Liver (tissue), 9 donors: ENCODE measurements around the gene RELCH. TPM values are rescaled to one million over a fixed set of nuclear protein-coding genes. Genes with fewer than 3 reads are reported as not detected.

ENCODE experiments used
- DNase-seq: peaks from one replicate; pipeline ENCODE4 v3.0.0-alpha.2; 2017; ENCODE audit warnings: low spot score
- H3K27ac ChIP-seq, 2 donors: one replicate each; pipeline ENCODE4 v1.7.0; 2013; ENCODE audit warnings: inconsistent platforms in 2 of 2, low read length in 2 of 2, control low read depth in 1 of 2, low read depth in 1 of 2, mild to moderate bottlenecking in 1 of 2
- H3K27me3 ChIP-seq, 4 donors: one replicate each; pipeline versions ENCODE4 v1.6.1 to v1.7.0; 2013; ENCODE audit warnings: low read length in 3 of 4, inconsistent platforms in 1 of 4, mild to moderate bottlenecking in 1 of 4, moderate library complexity in 1 of 4; ENCODE audit not compliant: control insufficient read depth in 4 of 4, insufficient read depth in 4 of 4
- H3K36me3 ChIP-seq, 4 donors: one replicate each; pipeline versions ENCODE4 v1.6.1 to v1.7.0; 2013; ENCODE audit warnings: low read length in 3 of 4, mild to moderate bottlenecking in 3 of 4, low read depth in 1 of 4, moderate library complexity in 1 of 4; ENCODE audit not compliant: control insufficient read depth in 4 of 4, insufficient read depth in 3 of 4
- H3K4me1 ChIP-seq, 4 donors: one replicate each; pipeline versions ENCODE4 v1.6.1 to v1.7.0; 2013; ENCODE audit warnings: low read length in 3 of 4, mild to moderate bottlenecking in 3 of 4, moderate library complexity in 1 of 4; ENCODE audit not compliant: control insufficient read depth in 4 of 4, insufficient read depth in 4 of 4
- H3K4me3 ChIP-seq, 3 donors: one replicate each; pipeline versions ENCODE4 v1.6.1 to v1.7.0; 2013; ENCODE audit warnings: low read length in 3 of 3, control low read depth in 1 of 3, low read depth in 1 of 3, mild to moderate bottlenecking in 1 of 3
- H3K9ac ChIP-seq, 2 donors: one replicate each; pipeline ENCODE4 v1.7.0; 2013; ENCODE audit warnings: low read length in 2 of 2, mild to moderate bottlenecking in 2 of 2, moderate library complexity in 2 of 2, control low read depth in 1 of 2, low read depth in 1 of 2
- H3K9me3 ChIP-seq, 4 donors: one replicate each; pipeline versions ENCODE4 v1.6.1 to v1.7.0; 2013; ENCODE audit warnings: low read length in 3 of 4; ENCODE audit not compliant: control insufficient read depth in 4 of 4
- ATF3 ChIP-seq: IDR thresholded peaks from 2 replicates; pipeline ENCODE4 v1.6.1; 2016; ENCODE audit warnings: antibody characterized with exemption
- CTCF ChIP-seq: fragments of 150-350 bp; IDR thresholded peaks from 2 replicates; pipeline ENCODE4 v1.5.1; 2017; ENCODE audit warnings: improper control_type of control experiment, low read depth, low read length; ENCODE audit not compliant: missing input control
- FOXA1 ChIP-seq: IDR thresholded peaks from 2 replicates; pipeline ENCODE4 v1.6.1; 2016; ENCODE audit warnings: antibody characterized with exemption
- FOXA2 ChIP-seq: IDR thresholded peaks from 2 replicates; pipeline ENCODE4 v1.6.1; 2016; ENCODE audit warnings: antibody characterized with exemption
- GABPA ChIP-seq, 2 donors: IDR thresholded peaks in 1 of 2; conservative IDR thresholded peaks in 1 of 2; 2 replicates each; pipeline ENCODE4 v1.6.1; 2016; ENCODE audit warnings: antibody characterized with exemption in 2 of 2, mild to moderate bottlenecking in 1 of 2, moderate library complexity in 1 of 2
- HNF4A ChIP-seq, 2 donors: conservative IDR thresholded peaks; 2 replicates each; pipeline ENCODE4 v1.6.1; 2016; ENCODE audit warnings: antibody characterized with exemption in 2 of 2, mild to moderate bottlenecking in 2 of 2
- HNF4G ChIP-seq: IDR thresholded peaks from 2 replicates; pipeline ENCODE4 v1.6.1; 2016; ENCODE audit warnings: antibody characterized with exemption
- JUND ChIP-seq, 2 donors: IDR thresholded peaks; 2 replicates each; pipeline ENCODE4 v1.6.1; 2016; ENCODE audit warnings: antibody characterized with exemption in 2 of 2
- MAX ChIP-seq: IDR thresholded peaks from 2 replicates; pipeline ENCODE4 v1.6.1; 2016; ENCODE audit warnings: antibody characterized with exemption
- NR2F2 ChIP-seq: IDR thresholded peaks from 2 replicates; pipeline ENCODE4 v1.6.1; 2016; ENCODE audit warnings: antibody characterized with exemption
- RAD21 ChIP-seq, 2 donors: IDR thresholded peaks; 2 replicates each; pipeline ENCODE4 v1.6.1; 2016; ENCODE audit warnings: antibody characterized with exemption in 2 of 2, mild to moderate bottlenecking in 2 of 2
- REST ChIP-seq: IDR thresholded peaks from 2 replicates; pipeline ENCODE4 v1.6.1; 2016; ENCODE audit warnings: antibody characterized with exemption, mild to moderate bottlenecking
- SP1 ChIP-seq: IDR thresholded peaks from 2 replicates; pipeline ENCODE4 v1.6.1; 2018; ENCODE audit warnings: antibody characterized with exemption, mild to moderate bottlenecking
- YY1 ChIP-seq: IDR thresholded peaks from 2 replicates; pipeline ENCODE4 v1.6.1; 2016; ENCODE audit warnings: antibody characterized with exemption, mild to moderate bottlenecking
- ZBTB33 ChIP-seq: IDR thresholded peaks from 2 replicates; pipeline ENCODE4 v1.6.1; 2016; ENCODE audit warnings: antibody characterized with exemption
- WGBS: extraction: QIAGEN DNeasy Blood & Tissue Kit; methylation state at CpG from one replicate; pipeline ENCODE4 v1.1.7; 2013; 5-methylcytosine and 5-hydroxymethylcytosine counted together
- polyA plus RNA-seq, 2 donors: library from polyadenylated mRNA; stranded (reverse) in 1 of 2; unstranded in 1 of 2; fragments of 200-250 nt in 1 of 2; fragments of >200 nt in 1 of 2; fragmentation: Nextera tagmentation in 1 of 2; extraction: Ambion mirVana in 1 of 2; gene quantifications; one replicate each; pipeline versions ENCODE4 v1.2.1 to v1.2.3, GENCODE V29; 2013 to 2015
- total RNA-seq, 2 donors: library from RNA; depleted of rRNA; stranded (reverse); fragments of >200 nt; gene quantifications; one replicate each; pipeline ENCODE4 v1.2.3, GENCODE V29; 2014
- donor health status: healthy.
- donor health status: healthy.
- donor health status: healthy.
- donor health status: healthy.
- donor health status: healthy.

RELCH gene
- total and polyA plus RNA-seq, 4 donors: 4.3 to 21.7 (median 11.0) TPM

GRCh38 chr18:62289047-62289446, 102.0 kb downstream of the RELCH start:
- peaks cover 0 to 21% (median 12%) of the 10 kb centered on the region in 4 donors for H3K36me3 ChIP-seq
- H3K9ac ChIP-seq: no peak overlapping the region
- no peak overlapping the region for H3K4me3 ChIP-seq
- 94% methylated on average over 2 of the region's 2 CpGs for WGBS
- H3K27me3 ChIP-seq: no peaks in the 10 kb centered on the region
- no peaks in the 10 kb centered on the region for H3K9me3 ChIP-seq
- no peak for DNase-seq
- TF ChIP-seq ZBTB33 (no peak), HNF4G (no peak)
- no peak overlapping the region for H3K27ac ChIP-seq
- peaks cover 0 to 5% (median 1%) of the 10 kb centered on the region in 4 donors for H3K4me1 ChIP-seq

- Histone ChIP-seq H3K27ac (no peak overlapping the region), H3K27me3 (no peaks in the 10 kb centered on the region), H3K4me1 (no peaks in the 10 kb centered on the region), H3K9me3 (no peaks in the 10 kb centered on the region), H3K36me3 (peaks cover 0 to 19% (median 9%) of the 10 kb centered on the region in 4 donors), H3K4me3 (no peak overlapping the region), H3K9ac (no peak overlapping the region)
- no peak for DNase-seq
- no peak for TF ChIP-seq HNF4A (conservative IDR thresholded peaks at IDR 0.05)
- no peak for TF ChIP-seq YY1
- TF ChIP-seq RAD21 (IDR thresholded peaks at IDR 0.05): no peak
- no peak for TF ChIP-seq SP1
- TF ChIP-seq MAX: no peak
- no peak for TF ChIP-seq ATF3
- TF ChIP-seq NR2F2: no peak
- no peak for TF ChIP-seq FOXA2
- no peak for TF ChIP-seq JUND (IDR thresholded peaks at IDR 0.05)
- TF ChIP-seq FOXA1: no peak
- no peak for TF ChIP-seq REST
- no peak for TF ChIP-seq CTCF
- no peak for TF ChIP-seq HNF4G
- TF ChIP-seq GABPA (IDR thresholded peaks at IDR 0.05 in 1 of 2, conservative IDR thresholded peaks at IDR 0.05 in 1 of 2): no peak
These were observed 107.0 kb downstream of the RELCH start for GRCh38 chr18:62294073-62294472.
